ENCODE data around the gene ZMIZ1.

GRCh38 chr10:79065091-79065551, 3.6 kb upstream of the ZMIZ1 start:
- TF ChIP-seq CTCF (IDR thresholded peaks at IDR 0.05 in 4 of 5, conservative IDR thresholded peaks at IDR 0.05 in 1 of 5): no peak
- no peak for TF ChIP-seq POLR2A (IDR thresholded peaks at IDR 0.05)

Data from gastrocnemius medialis (tissue), 4 donors.